Spleen (tissue), 11 donors: Measurements from ENCODE around the gene GYS1. TPM values are rescaled to one million over a fixed set of nuclear protein-coding genes. Genes with fewer than 3 reads are reported as not detected.

ENCODE experiments used
- DNase-seq: peaks from one replicate; pipeline ENCODE4 v3.0.0-alpha.2; 2020
- H3K27ac ChIP-seq, 8 donors: fragments of 200-600 bp; sonication (generic) in 7 of 8; 1 replicate in 4 of 8; 2 replicates in 4 of 8; pipeline versions ENCODE4 v1.5.0 to v1.8.0; 2016 to 2021; ENCODE audit warnings: inconsistent platforms in 4 of 8, mild to moderate bottlenecking in 4 of 8, moderate library complexity in 1 of 8
- H3K27me3 ChIP-seq, 7 donors: fragments of 200-600 bp; sonication (generic) in 6 of 7; replicated peaks in 1 of 7; 1 replicate in 4 of 7; 2 replicates in 3 of 7; pipeline versions ENCODE4 v1.5.0 to v1.8.0; 2016 to 2021; ENCODE audit warnings: inconsistent platforms in 3 of 7, mild to moderate bottlenecking in 1 of 7
- H3K36me3 ChIP-seq, 6 donors: fragments of 200-600 bp; sonication (generic) in 5 of 6; 1 replicate in 4 of 6; 2 replicates in 2 of 6; pipeline versions ENCODE4 v1.5.0 to v1.8.0; 2016 to 2021; ENCODE audit warnings: inconsistent platforms in 2 of 6
- H3K4me1 ChIP-seq, 6 donors: fragments of 200-600 bp; sonication (generic) in 5 of 6; 1 replicate in 3 of 6; 2 replicates in 3 of 6; pipeline versions ENCODE4 v1.5.0 to v1.8.0; 2016 to 2021; ENCODE audit warnings: inconsistent platforms in 3 of 6
- H3K4me3 ChIP-seq, 8 donors: fragments of 200-600 bp; sonication (generic) in 7 of 8; 1 replicate in 4 of 8; 2 replicates in 4 of 8; pipeline versions ENCODE4 v1.5.0 to v1.8.0; 2016 to 2021; ENCODE audit warnings: inconsistent platforms in 4 of 8, mild to moderate bottlenecking in 4 of 8, moderate library complexity in 2 of 8
- H3K9me3 ChIP-seq, 8 donors: fragments of 200-600 bp; sonication (generic) in 7 of 8; 1 replicate in 4 of 8; 2 replicates in 4 of 8; pipeline versions ENCODE4 v1.5.0 to v1.8.0; 2016 to 2021; ENCODE audit warnings: inconsistent platforms in 4 of 8
- POLR2A ChIP-seq, 3 donors: fragments of 450-650 bp; IDR thresholded peaks; one replicate each; pipeline ENCODE4 v1.5.1; 2017; ENCODE audit warnings: antibody characterized with exemption in 3 of 3, mild to moderate bottlenecking in 1 of 3
- POLR2AphosphoS5 ChIP-seq, 3 donors: sonication (generic); formaldehyde crosslinking; IDR thresholded peaks; one replicate each; pipeline ENCODE4 v1.5.1; 2017; ENCODE audit warnings: antibody characterized with exemption in 3 of 3
- WGBS, 5 donors: extraction: QIAGEN DNeasy Blood & Tissue Kit in 3 of 5; methylation state at CpG; one replicate each; pipeline versions ENCODE4 v1.1.5 to v1.1.7; 2013 to 2018; 5-methylcytosine and 5-hydroxymethylcytosine counted together
- intact Hi-C: fragments of 100-400 bp; cut with DNase I; formaldehyde crosslinking; loops from one replicate; pipeline ENCODE4 v1.15.0; 2023; ENCODE audit warnings: low total_unique reads
- polyA plus RNA-seq, 3 donors: library from polyadenylated mRNA; stranded (reverse); fragments of 200-250 nt; gene quantifications; one replicate each; pipeline ENCODE4 v1.2.1, GENCODE V29; 2013
- total RNA-seq, 7 donors: library from RNA; depleted of rRNA in 3 of 7; stranded (reverse); fragments of >200 nt in 3 of 7; fragmentation: NEBNext Ultra II Directional in 4 of 7; extraction: Animal tissue kit (Norgen Biotek cat#: 25700) in 4 of 7; gene quantifications; one replicate each; pipeline versions ENCODE4 v1.1.0 to v1.2.1, GENCODE V29; 2016 to 2021
- TF ChIP-seq, protein P1 (sequence below), 11 experiments: fragments of 200-600 bp in 7 of 11; fragments of 450-650 bp in 4 of 11; sonication (generic) in 4 of 11; IDR thresholded peaks in 8 of 11; conservative IDR thresholded peaks in 3 of 11; 1 replicate in 7 of 11; 2 replicates in 4 of 11; pipeline versions ENCODE4 v1.4.0 to v1.8.0; 2016 to 2021; ENCODE audit warnings: antibody characterized with exemption in 11 of 11, inconsistent platforms in 4 of 11, mild to moderate bottlenecking in 1 of 11
- donor health status: healthy with polysubstance abuse.
- donor health status: DM: no; HTN: no; CAD: no; lungs with moderate emphysema.
- donor health status: DM: no; HTN: no; CAD: no.
- donor health status: Bipolar disorder and iron deficiency.
- donor health status: healthy.
- donor health status: DM: no; HTN: no; CAD: no.
- donor health status: DM: yes; HTN: yes; CAD: no.

Gene GYS1
- total and polyA plus RNA-seq, 10 donors, result 11.9 to 47.1 (median 30.5) TPM

DNA sequence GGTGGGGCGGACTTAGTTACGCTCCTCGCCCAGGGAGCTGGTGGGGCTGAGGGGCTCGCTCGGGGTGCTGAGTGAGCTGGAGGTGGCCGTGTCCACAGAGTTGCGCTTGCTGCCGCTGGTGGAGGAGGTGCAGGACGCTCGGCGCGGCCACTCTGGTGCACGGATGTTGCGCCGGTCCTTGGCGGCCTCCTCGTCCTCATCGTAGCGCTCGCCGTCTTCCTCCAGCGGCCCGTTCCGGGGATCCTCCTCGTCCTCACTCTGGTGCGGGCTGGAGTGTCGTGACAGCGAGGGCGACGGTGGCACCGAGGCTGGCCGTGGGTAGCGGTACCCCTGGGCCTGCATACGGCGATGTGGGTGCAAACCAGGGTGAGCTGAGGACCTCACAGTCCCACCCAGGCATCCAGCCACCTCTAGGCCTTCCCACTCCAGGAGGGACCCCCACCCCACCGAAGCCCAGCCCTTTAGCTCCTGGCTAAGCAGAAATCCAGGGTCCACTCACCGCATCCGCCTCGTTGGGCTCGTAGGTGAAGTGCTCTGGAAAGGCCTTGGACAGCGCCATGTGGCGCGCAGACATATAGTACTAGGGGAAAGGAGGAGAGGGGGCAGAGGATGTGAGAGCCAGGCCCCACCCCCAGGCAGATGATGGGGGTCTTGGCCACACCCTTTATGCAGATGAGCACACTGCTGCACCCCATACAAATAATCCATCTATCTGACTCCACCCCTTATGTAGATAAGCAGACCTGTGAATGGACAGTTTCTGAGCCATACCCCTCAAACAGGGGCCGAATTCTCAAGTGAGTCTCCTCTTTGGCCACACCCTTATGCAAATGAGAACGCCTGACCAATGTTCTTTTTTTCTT is 23.6 kb downstream of the GYS1 start:
- Histone ChIP-seq H3K4me1 (peaks cover 18 to 60% (median 46%) of the 10 kb centered on the region in 6 donors), H3K36me3 (peaks cover 3 to 83% (median 49%) of the 10 kb centered on the region in 6 donors), H3K27me3 (no peaks in the 10 kb centered on the region), H3K9me3 (no peaks in the 10 kb centered on the region), H3K27ac (peak overlapping the region in 2 of 8 donors; percentile 97 to 98), H3K4me3 (no peak overlapping the region)
- TF ChIP-seq, protein P1, sequence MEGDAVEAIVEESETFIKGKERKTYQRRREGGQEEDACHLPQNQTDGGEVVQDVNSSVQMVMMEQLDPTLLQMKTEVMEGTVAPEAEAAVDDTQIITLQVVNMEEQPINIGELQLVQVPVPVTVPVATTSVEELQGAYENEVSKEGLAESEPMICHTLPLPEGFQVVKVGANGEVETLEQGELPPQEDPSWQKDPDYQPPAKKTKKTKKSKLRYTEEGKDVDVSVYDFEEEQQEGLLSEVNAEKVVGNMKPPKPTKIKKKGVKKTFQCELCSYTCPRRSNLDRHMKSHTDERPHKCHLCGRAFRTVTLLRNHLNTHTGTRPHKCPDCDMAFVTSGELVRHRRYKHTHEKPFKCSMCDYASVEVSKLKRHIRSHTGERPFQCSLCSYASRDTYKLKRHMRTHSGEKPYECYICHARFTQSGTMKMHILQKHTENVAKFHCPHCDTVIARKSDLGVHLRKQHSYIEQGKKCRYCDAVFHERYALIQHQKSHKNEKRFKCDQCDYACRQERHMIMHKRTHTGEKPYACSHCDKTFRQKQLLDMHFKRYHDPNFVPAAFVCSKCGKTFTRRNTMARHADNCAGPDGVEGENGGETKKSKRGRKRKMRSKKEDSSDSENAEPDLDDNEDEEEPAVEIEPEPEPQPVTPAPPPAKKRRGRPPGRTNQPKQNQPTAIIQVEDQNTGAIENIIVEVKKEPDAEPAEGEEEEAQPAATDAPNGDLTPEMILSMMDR (IDR thresholded peaks at IDR 0.05 in 8 of 11, conservative IDR thresholded peaks at IDR 0.05 in 3 of 11), result no peak
- peak; percentile 43 to 63 (median 62) for TF ChIP-seq POLR2AphosphoS5 (IDR thresholded peaks at IDR 0.05)
- TF ChIP-seq POLR2A (IDR thresholded peaks at IDR 0.05), result no peak
- peak; percentile 82 for DNase-seq
- intact Hi-C loops, result loop anchor here (10.0 kb wide), 1 partner anchor 95 kb away; the partner anchor contains the start of gene PPP1R15A
- 92 to 97% (median 94%) methylated on average over 31 to 45 of the region's 45 CpGs for WGBS, 5 donors

DNA sequence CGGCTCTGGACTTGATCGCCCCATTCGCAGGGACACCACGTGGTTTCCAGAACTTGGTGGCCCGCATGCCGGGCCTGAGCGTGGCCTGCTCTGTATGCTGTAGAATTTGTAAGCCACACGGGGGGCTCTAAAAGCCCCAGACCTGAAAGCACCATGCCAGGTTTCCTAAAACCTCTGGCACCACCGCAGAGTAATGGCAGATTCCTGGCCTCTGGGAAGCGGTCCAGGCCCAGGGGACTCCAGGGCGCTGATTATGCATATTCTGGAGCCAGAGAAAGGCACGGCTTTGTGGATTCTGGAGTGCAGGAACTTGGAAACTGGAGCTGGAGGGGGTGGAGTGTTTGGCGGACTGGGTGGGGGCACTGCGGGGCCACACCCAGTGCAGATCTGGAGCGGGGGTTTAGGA is 24.3 kb downstream of the GYS1 start:
- H3K4me3 ChIP-seq, result peak overlapping the region in 1 of 8 donors; percentile 99
- intact Hi-C loops, result loop anchor here (10.0 kb wide), 1 partner anchor 94 kb away; the partner anchor contains the start of gene PPP1R15A
- TF ChIP-seq POLR2A (IDR thresholded peaks at IDR 0.05), result no peak
- TF ChIP-seq, protein P1 (IDR thresholded peaks at IDR 0.05 in 8 of 11, conservative IDR thresholded peaks at IDR 0.05 in 3 of 11), result no peak
- TF ChIP-seq POLR2AphosphoS5 (IDR thresholded peaks at IDR 0.05), result peak in 1 of 3 donors; percentile 8
- DNase-seq, result no peak
- peak overlapping the region in 4 of 8 donors; percentile 97 to 98 (median 98) for H3K27ac ChIP-seq
- peaks cover 3 to 76% (median 45%) of the 10 kb centered on the region in 6 donors for H3K36me3 ChIP-seq
- peaks cover 24 to 67% (median 52%) of the 10 kb centered on the region in 6 donors for H3K4me1 ChIP-seq
- H3K9me3 ChIP-seq, result no peaks in the 10 kb centered on the region
- WGBS, 5 donors, result 91 to 100% (median 92%) methylated on average over 11 to 15 of the region's 15 CpGs
- H3K27me3 ChIP-seq, result no peaks in the 10 kb centered on the region

DNA sequence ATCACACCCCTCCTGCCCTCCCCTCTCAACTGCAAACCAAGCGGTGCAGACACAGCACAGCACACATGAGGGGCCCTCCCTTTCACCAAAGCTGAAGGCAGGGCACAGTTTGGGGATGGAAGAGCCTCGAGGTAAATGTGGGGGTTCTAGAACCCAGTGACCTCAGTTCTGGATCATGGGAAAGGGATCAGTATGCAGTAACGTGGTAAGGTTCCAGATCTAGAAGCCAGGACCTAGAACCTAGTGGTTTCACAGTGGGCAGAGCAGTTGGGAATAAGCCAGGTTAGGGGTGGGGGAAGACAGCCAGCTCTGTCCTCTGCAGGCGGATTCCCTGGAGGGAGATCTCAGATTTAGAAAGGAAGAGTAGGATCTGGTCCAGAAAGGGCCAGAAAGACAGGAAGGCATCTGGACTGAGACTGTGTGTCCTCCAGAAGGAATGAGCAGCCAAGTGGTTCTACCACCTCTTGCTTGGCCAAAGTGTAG is 24.9 kb downstream of the GYS1 start:
- intact Hi-C loops, result loop anchor here (10.0 kb wide), 1 partner anchor 93 kb away; the partner anchor contains the start of gene PPP1R15A
- DNase-seq, result no peak
- TF ChIP-seq, protein P1 (IDR thresholded peaks at IDR 0.05 in 8 of 11, conservative IDR thresholded peaks at IDR 0.05 in 3 of 11), result no peak
- peak in 2 of 3 donors; percentile 1 to 24 for TF ChIP-seq POLR2A (IDR thresholded peaks at IDR 0.05)
- peak in 1 of 3 donors; percentile 40 for TF ChIP-seq POLR2AphosphoS5 (IDR thresholded peaks at IDR 0.05)
- WGBS, 5 donors, result 64 to 82% (median 75%) methylated on average over 4 of the region's 4 CpGs
- Histone ChIP-seq H3K9me3 (no peaks in the 10 kb centered on the region), H3K27ac (peak overlapping the region; percentile 13 to 98 (median 97)), H3K4me1 (peaks cover 30 to 73% (median 58%) of the 10 kb centered on the region in 6 donors), H3K27me3 (no peaks in the 10 kb centered on the region), H3K4me3 (peak overlapping the region in 1 of 8 donors; percentile 99), H3K36me3 (peaks cover 3 to 71% (median 42%) of the 10 kb centered on the region in 6 donors)
